ENCODE measurements around the gene PCF11.
"Not testable (repeated sequence)": the region's sequence is repeated elsewhere in the genome, so short reads cannot be mapped to it uniquely, and the experiment has no call there.

Gene PCF11

GRCh38 chr11:83193315-83194280 lies 36.7 kb downstream of the PCF11 start, which contains the start of gene ANKRD42:
Gene ANKRD42, plus strand, starts transcription at chr11:83193712. Its CDS starts 959 bp downstream, at chr11:83194671.
- DNase-seq (ENCODE audit: low read depth in 2 of 2) = peak; percentile 82 to 83

DNA sequence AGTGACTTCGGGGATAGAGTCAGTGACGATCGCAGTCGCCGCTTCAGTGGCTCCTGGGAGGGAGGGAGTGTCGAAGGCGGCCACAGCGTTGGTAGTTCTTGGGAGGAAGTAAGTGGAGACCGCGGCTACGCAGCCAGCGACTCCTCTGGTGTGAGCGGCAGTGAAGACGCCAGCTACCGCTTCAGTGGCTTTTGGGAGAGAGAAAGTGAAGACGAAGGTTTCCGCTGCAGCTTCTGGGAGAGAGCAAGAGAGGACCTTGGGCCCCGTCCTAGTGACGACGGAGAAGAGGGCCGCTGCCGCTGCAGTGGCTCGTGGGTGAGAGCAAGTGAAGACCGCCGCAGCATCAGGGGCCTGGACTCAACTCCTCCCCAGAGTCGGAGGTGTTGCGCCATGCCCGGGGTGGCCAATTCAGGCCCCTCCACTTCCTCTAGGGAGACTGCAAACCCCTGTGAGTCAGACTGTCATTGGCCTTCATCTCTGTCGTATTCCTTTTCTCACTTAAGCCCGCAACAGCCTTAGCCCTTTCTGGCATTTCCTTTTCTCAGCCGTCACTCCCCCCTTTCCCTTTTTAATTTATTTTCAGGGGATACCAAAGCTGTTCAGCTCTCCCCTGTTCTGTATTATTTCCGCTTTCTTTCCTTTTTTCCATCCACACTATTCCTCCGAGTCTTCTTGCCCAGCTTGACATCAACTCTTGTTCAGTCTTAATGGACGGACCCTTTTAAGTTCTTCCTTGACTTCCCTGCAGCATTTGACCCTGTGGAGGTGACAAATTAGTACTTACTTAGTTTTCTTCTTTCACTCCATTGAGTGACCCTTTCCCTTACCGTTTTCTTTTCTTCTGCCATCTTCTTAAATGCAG lies 37.6 kb downstream of the PCF11 start:
- peak; percentile 33 to 39 for DNase-seq (ENCODE audit: low read depth in 2 of 2)

DNA sequence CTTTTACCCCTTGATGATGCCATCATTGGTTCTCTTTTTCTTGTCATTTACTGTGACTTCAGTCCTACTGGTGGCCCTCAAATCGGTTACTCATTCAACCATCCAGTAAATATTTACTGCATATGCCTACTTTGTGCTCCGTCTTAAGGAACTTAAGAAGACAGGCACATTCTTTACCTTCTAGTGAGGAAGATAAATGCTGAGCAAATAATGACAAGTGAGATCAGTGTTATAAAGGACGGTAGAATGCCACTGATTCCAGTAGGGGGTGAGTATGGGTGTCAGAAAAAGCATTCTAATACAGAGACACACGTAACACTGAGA lies 38.2 kb downstream of the PCF11 start:
- DNase-seq (ENCODE audit: low read depth in 2 of 2) = no peak

- no peak for DNase-seq (ENCODE audit: low read depth in 2 of 2)
Observed at GRCh38 chr11:83195649-83196048, 38.7 kb downstream of the PCF11 start.

DNA sequence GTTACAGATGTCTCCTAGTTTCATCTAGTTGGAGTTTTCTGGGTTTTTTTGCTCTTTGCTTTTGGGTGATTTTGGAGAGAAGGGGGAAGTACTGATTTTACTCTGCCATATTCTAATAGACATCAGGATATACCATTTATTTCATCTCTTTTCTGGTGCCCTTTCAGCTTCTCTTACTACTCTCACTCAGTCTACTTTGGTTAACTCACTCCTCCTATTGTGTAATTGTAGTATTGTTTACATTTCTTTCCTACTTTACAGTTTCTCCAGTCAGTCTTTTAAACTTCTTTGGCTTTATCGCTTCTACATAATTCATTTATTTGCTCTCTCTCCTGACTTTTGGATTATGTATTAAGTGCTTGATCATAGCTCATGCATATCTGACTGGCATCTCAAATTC lies 43.1 kb downstream of the PCF11 start:
- DNase-seq (ENCODE audit: low read depth in 2 of 2) = no peak

- no peak for DNase-seq (ENCODE audit: low read depth in 2 of 2)
Observed at GRCh38 chr11:83205608-83206185, 48.8 kb downstream of the PCF11 start.

DNA sequence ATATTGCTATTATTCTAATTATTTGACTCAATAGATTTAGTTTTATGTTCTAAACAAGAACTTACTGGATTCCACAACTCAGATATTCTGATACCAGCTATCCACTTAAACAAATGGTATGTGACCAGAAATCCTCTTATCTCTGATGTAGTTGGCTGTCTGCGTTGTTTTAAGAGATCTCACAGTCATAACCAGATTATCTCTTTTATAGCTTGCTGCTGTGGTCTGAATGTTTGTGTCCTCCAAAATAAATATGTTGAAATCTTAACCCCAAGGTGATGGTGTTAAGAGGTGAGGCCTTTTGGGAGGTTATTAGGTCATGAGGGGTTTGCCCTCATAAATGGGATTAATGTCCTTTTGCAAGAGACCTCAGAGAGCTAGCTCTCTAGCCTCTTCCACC lies 49.3 kb downstream of the PCF11 start:
- no peak for DNase-seq (ENCODE audit: low read depth in 2 of 2)

GRCh38 chr11:83206771-83207382 lies 49.9 kb downstream of the PCF11 start:
- DNase-seq (ENCODE audit: low read depth in 2 of 2) = not testable (repeated sequence)

DNA sequence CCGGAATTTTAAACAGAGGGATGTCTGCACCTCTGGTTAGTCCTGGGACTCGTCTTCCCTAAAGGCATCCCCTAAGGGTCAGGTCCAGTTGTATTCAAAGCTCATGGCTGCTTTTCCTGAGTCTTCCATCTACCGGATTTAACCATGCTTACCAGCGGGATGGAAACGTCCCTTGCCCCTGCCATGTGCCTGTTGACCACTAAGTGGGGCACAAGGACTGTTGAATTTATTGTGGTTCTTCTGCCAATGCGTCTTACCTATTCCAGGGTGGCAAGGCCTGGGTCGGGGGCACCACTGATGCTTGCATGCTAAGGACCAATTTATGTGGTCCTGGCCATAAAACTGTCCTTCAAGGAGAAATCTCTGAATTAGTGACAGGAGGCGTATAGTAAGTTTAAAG lies 62.2 kb downstream of the PCF11 start:
- no peak for DNase-seq (ENCODE audit: low read depth in 2 of 2)

GRCh38 chr11:83220260-83220659 lies 63.3 kb downstream of the PCF11 start:
- no peak for DNase-seq (ENCODE audit: low read depth in 2 of 2)

GRCh38 chr11:83221694-83222093 lies 64.8 kb downstream of the PCF11 start:
- no peak for DNase-seq (ENCODE audit: low read depth in 2 of 2)

- no peak for DNase-seq (ENCODE audit: low read depth in 2 of 2)
Observed at GRCh38 chr11:83222499-83222898, 65.6 kb downstream of the PCF11 start.

DNA sequence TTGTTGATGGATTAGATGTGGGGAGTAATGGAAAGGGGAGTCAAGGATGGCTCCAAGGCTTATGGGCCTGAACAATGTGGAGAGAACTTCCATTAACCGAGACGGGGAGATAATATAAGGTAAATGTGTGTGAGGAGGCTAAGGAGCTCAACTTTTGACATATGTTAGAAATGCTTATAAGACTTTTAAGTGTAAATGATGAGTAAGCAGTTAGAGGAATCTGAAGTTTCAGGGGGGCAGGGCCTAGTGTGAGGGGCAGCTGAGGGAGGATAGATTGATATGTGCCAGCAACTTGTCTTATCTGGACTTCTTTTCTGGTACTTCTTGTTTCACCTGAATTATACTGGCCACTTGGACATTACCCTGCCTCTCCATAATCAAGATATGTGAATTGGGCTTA lies 66.5 kb downstream of the PCF11 start:
- DNase-seq (ENCODE audit: low read depth in 2 of 2) = no peak

GRCh38 chr11:83235825-83236224 lies 78.9 kb downstream of the PCF11 start:
- DNase-seq (ENCODE audit: low read depth in 2 of 2) = no peak
